Measurements from ENCODE around the gene ILF2. TPM values are rescaled to one million over a fixed set of nuclear protein-coding genes. Genes with fewer than 3 reads are reported as not detected.

ILF2 gene
- total and polyA plus RNA-seq, 2 of the 13 experiments (the other 11 are each of a cell fraction or from before 2014, with no cell fraction given) = 292 to 366 TPM

DNA sequence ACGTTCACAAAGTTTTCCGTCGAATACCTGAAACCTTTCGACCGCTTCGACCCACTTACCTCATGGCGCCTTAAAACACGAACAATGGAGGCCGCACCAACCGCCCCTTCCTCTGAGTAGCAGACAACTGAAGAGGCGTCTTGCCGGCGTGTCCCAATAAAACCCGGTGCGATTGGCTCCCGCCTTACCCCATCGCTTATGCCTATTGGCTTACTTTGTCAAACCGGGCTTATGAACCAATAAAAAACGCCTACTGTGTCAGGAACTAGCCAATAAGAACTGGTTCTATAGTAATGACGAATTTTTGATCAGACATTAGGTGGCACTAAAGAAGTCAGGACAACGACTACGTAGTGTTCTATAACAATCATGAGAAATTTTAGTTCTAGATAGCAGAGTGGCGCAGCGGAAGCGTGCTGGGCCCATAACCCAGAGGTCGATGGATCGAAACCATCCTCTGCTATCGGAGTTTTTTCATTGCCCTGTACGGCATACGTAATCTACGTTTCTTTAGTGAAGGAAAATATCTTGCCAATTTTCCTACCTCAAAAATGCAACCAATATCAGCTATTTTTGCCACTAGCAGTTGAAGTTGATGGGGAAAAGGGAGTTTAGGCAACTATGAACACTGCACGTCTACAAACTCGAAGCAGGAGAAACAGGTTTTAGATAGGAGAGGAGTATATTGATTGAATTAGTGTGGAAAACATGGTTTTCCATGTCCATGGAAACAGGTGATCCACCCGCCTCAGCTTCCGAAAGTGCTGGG lies at the start of gene ILF2 (continued):
- TF ChIP-seq, protein P1, sequence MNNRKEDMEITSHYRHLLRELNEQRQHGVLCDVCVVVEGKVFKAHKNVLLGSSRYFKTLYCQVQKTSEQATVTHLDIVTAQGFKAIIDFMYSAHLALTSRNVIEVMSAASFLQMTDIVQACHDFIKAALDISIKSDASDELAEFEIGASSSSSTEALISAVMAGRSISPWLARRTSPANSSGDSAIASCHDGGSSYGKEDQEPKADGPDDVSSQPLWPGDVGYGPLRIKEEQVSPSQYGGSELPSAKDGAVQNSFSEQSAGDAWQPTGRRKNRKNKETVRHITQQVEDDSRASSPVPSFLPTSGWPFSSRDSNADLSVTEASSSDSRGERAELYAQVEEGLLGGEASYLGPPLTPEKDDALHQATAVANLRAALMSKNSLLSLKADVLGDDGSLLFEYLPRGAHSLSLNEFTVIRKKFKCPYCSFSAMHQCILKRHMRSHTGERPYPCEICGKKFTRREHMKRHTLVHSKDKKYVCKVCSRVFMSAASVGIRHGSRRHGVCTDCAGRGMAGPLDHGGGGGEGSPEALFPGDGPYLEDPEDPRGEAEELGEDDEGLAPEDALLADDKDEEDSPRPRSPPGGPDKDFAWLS (CRISPR knock-in tag; IDR thresholded peaks at IDR 0.05; ENCODE audit: borderline replicate concordance) = no peak
- TF ChIP-seq HOXA5 (CRISPR knock-in tag; IDR thresholded peaks at IDR 0.05) = peak; percentile 67; the same call in 1 of the 2 replicates
- TF ChIP-seq ZNF644 (CRISPR knock-in tag; IDR thresholded peaks at IDR 0.05; ENCODE audit: low read depth) = no peak
- no peak for TF ChIP-seq FOXP1 (IDR thresholded peaks at IDR 0.05)
- TF ChIP-seq FOXP1 (CRISPR knock-in tag; IDR thresholded peaks at IDR 0.05) = no peak
- peak; percentile 21; the same call in 1 of the 2 replicates for TF ChIP-seq ZNF414 (CRISPR knock-in tag; IDR thresholded peaks at IDR 0.05)
- TF ChIP-seq THAP7 (CRISPR knock-in tag; IDR thresholded peaks at IDR 0.05) = no peak
- TF ChIP-seq ZNF136 (CRISPR knock-in tag; IDR thresholded peaks at IDR 0.05; ENCODE audit: low read depth) = 0 out of 2 replicates have a peak, but pooled peaks have one; percentile 57
- TF ChIP-seq, protein P2, sequence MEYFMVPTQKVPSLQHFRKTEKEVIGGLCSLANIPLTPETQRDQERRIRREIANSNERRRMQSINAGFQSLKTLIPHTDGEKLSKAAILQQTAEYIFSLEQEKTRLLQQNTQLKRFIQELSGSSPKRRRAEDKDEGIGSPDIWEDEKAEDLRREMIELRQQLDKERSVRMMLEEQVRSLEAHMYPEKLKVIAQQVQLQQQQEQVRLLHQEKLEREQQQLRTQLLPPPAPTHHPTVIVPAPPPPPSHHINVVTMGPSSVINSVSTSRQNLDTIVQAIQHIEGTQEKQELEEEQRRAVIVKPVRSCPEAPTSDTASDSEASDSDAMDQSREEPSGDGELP (IDR thresholded peaks at IDR 0.05; ENCODE audit: borderline replicate concordance, low read depth) = peak; percentile 17; the same call in 1 of the 2 replicates
- no peak for TF ChIP-seq ZNF576 (CRISPR knock-in tag; IDR thresholded peaks at IDR 0.05)
- TF ChIP-seq ZNF510 (CRISPR knock-in tag; IDR thresholded peaks at IDR 0.05; ENCODE audit: low read depth) = no peak
- TF ChIP-seq, protein P3, sequence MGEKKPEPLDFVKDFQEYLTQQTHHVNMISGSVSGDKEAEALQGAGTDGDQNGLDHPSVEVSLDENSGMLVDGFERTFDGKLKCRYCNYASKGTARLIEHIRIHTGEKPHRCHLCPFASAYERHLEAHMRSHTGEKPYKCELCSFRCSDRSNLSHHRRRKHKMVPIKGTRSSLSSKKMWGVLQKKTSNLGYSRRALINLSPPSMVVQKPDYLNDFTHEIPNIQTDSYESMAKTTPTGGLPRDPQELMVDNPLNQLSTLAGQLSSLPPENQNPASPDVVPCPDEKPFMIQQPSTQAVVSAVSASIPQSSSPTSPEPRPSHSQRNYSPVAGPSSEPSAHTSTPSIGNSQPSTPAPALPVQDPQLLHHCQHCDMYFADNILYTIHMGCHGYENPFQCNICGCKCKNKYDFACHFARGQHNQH (CRISPR knock-in tag; IDR thresholded peaks at IDR 0.05) = peak; percentile 60; the same call in 1 of the 2 replicates
- no peak for TF ChIP-seq EZH2 (conservative IDR thresholded peaks at IDR 0.05; ENCODE audit: low read depth, low read length)
- TF ChIP-seq SKI (IDR thresholded peaks at IDR 0.05; ENCODE audit: partially characterized antibody) = peak; percentile 31
- TF ChIP-seq ZNF891 (CRISPR knock-in tag; IDR thresholded peaks at IDR 0.05) = no peak
- no peak; the same call in 1 of the 2 replicates for TF ChIP-seq ZNF124 (CRISPR knock-in tag; IDR thresholded peaks at IDR 0.05)
- TF ChIP-seq ATF5 (CRISPR knock-in tag; IDR thresholded peaks at IDR 0.05; ENCODE audit: low read depth) = no peak
- no peak for TF ChIP-seq HES4 (CRISPR knock-in tag; IDR thresholded peaks at IDR 0.05; ENCODE audit: borderline replicate concordance)
- TF ChIP-seq PHF5A (CRISPR knock-in tag; IDR thresholded peaks at IDR 0.05; ENCODE audit: low read depth, unreplicated experiment) = peak; percentile 67
- TF ChIP-seq, protein P4, sequence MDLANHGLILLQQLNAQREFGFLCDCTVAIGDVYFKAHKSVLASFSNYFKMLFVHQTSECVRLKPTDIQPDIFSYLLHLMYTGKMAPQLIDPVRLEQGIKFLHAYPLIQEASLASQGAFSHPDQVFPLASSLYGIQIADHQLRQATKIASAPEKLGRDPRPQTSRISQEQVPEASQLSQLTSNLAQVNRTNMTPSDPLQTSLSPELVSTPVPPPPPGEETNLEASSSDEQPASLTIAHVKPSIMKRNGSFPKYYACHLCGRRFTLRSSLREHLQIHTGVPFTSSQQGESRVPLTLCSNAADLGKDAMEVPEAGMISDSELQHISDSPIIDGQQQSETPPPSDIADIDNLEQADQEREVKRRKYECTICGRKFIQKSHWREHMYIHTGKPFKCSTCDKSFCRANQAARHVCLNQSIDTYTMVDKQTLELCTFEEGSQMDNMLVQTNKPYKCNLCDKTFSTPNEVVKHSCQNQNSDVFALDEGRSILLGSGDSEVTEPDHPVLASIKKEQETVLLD (CRISPR knock-in tag; IDR thresholded peaks at IDR 0.05; ENCODE audit: low read depth) = no peak
- TF ChIP-seq ZNF317 (CRISPR knock-in tag; IDR thresholded peaks at IDR 0.05) = no peak
- 0 out of 2 replicates have a peak, but pooled peaks have one; percentile 72 for TF ChIP-seq ZNF816 (CRISPR knock-in tag; IDR thresholded peaks at IDR 0.05; ENCODE audit: borderline replicate concordance)
